HTERT RPE-1 (cell line): Measurements from ENCODE around the gene BEGAIN.

Source experiments
- in situ Hi-C: fragments of 300-500 bp; cut with MboI; formaldehyde crosslinking; loops from 4 replicates; pipeline ENCODE4 v1.14.3; 2020; ENCODE audit warnings: low sequenced_read_pairs

The BEGAIN gene, protein sequence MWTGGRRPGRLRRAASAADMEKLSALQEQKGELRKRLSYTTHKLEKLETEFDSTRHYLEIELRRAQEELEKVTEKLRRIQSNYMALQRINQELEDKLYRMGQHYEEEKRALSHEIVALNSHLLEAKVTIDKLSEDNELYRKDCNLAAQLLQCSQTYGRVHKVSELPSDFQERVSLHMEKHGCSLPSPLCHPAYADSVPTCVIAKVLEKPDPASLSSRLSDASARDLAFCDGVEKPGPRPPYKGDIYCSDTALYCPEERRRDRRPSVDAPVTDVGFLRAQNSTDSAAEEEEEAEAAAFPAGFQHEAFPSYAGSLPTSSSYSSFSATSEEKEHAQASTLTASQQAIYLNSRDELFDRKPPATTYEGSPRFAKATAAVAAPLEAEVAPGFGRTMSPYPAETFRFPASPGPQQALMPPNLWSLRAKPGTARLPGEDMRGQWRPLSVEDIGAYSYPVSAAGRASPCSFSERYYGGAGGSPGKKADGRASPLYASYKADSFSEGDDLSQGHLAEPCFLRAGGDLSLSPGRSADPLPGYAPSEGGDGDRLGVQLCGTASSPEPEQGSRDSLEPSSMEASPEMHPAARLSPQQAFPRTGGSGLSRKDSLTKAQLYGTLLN

GRCh38 chr14:100587086-100587762 is at the start of gene BEGAIN:
BEGAIN (minus strand) TSS chr14:100587417; CDS start chr14:100587290, 127 bp downstream.
- in situ Hi-C loops = no loop called here

DNA sequence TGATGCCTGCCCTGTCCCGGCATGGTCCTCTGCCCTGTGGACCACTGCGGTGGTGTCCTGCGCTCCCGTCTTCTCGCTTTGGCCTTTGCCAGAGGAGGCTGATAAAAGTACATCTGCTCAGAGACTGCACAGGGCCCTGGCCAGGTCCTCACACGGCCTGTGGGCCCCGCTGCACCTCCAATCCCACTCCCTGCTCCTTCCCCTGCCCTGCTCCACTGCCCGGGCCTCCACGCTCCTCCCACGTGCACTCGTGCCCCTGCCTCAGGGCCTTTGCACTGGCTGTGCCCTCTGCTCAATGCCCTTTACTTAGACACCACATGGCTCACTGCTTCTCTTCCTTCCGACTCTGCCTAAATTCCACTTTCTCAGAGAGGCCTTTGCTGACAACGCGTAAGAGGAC is 49.3 kb upstream of the BEGAIN start:
- in situ Hi-C loops = loop anchor here (25.0 kb wide), 1 partner anchor 224 kb away; no protein-coding TSS in a partner anchor

DNA sequence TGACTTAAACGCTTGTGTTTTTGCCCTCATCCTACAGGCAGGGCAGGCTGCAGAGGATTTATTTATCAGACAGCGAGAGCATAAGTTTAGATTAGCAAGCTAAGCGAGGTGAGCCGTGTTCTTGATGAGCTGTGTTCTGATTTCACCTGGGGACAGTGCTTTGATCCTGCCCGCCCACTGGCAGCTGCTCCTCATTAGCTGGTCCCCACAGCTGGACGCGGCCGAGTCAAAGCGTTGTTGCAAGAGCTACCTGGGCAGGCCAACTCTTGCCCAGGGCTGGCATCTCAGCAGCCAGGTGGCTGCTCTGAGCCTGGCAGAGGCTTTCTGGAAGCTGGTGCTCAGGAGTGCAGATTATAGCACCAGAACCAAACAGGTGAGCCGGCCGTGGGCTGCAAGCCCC is 46.8 kb upstream of the BEGAIN start:
- in situ Hi-C loops = loop anchor here (25.0 kb wide), 1 partner anchor 222 kb away; no protein-coding TSS in a partner anchor

DNA sequence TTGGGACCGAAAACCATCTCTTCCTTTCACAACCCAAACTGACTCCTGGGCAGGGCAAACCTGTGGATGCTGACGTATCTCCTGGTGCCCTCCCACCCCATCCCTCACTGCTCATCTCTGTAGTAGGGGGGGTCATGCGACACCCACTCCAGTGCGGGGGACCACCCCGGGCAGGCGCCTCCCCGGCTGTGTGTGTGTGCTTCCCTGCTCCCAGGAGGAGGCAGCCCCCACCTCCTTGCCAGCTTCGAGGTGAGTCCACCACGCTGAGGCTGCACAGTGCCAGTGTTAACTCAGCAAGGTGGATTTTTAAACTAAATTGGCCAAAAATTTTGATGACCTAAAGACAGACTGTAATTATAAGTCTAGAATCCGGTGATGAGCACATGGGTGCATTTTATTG is 46.2 kb upstream of the BEGAIN start:
- in situ Hi-C loops = loop anchor here (25.0 kb wide), 1 partner anchor 221 kb away; no protein-coding TSS in a partner anchor

DNA sequence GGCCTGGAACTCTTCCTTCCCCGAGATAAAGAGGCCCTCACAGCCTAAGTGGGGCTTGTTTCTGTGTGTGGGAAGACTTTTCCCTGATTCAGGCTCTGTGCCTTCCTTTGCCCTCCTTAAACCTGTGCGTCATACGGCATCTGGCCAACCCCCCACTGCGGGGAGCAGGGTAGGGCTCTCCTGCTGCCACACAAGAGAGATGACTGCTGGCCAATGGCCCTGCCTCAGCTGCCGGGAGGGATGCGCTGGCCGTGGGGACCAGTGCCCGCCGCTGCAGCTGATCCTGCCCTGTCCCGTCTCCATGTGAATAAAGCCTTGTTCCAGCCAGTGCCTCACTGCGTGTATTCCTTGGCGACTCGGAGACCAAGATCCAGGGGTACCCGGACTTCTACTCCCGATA is 42.5 kb upstream of the BEGAIN start:
- in situ Hi-C loops = loop anchor here (25.0 kb wide), 1 partner anchor 217 kb away; no protein-coding TSS in a partner anchor

DNA sequence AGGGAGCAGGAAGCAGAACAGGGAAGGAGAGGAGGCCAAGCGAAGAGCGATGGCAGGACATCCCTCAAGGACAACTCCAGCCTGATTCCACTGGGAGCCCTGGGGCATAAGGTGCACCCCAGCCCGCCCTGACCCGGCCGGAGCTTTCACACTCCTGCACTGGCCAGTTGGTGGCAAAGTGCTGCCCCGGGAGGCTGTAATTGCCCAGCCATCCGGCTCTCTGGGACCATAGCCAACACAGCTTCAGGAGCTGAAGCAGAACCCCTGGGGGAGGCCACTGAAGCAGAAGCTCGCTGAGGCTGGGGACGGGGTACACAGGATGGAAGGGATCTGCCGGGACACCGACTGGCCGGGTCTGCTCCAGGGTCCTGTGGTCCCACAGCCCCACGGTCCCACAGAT is 41.9 kb upstream of the BEGAIN start:
- in situ Hi-C loops = loop anchor here (25.0 kb wide), 1 partner anchor 217 kb away; no protein-coding TSS in a partner anchor

DNA sequence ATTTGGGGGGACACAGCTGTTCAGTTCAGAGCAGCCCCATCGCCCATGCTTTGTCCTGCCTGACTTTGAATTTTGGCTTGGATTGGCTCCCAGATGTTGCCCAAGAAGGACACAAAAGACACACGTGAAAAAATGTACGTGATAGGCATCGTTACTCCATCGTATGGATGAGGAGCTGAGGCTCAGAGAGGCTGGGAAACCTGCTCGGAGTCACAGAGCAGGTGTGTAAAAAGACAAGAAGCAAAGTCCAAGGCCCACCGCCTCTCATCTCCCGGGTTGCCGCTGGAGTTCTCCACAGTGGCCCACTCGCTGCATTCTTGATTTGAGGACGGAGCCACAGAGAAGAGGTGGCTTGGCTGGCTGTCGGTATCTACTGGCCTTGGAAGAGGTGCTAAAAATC is 41.0 kb upstream of the BEGAIN start:
- in situ Hi-C loops = loop anchor here (25.0 kb wide), 1 partner anchor 216 kb away; no protein-coding TSS in a partner anchor

- in situ Hi-C loops = loop anchor here (25.0 kb wide), 1 partner anchor 214 kb away; no protein-coding TSS in a partner anchor
Observed at GRCh38 chr14:100626614-100627013, 39.4 kb upstream of the BEGAIN start.

DNA sequence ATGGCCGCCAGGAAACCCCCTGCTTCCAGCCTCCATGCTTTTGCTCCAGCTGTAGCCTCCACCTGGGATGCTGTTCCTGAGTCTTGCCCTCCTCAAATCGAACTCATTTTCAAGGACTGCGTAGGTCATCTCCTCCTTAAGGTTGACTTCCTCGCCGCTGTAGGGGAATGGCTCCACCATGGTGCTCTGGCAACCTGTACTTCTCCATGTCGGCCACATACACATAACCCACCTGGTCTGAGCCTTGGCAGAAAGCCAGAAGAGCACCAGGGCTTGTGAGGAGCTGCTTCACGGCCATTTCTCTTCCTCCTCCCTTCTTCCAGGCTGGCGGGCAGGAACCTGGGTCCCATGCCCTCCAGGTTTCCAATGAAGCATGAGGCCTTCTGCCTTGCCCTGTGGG is 36.7 kb upstream of the BEGAIN start:
- in situ Hi-C loops = no loop called here

GRCh38 chr14:100623557-100623956 is 36.3 kb upstream of the BEGAIN start:
- in situ Hi-C loops = no loop called here

GRCh38 chr14:100622708-100623485 is 35.7 kb upstream of the BEGAIN start:
- in situ Hi-C loops = no loop called here

GRCh38 chr14:100622224-100622623 is 35.0 kb upstream of the BEGAIN start:
- in situ Hi-C loops = no loop called here

GRCh38 chr14:100621806-100622205 is 34.6 kb upstream of the BEGAIN start:
- in situ Hi-C loops = no loop called here

DNA sequence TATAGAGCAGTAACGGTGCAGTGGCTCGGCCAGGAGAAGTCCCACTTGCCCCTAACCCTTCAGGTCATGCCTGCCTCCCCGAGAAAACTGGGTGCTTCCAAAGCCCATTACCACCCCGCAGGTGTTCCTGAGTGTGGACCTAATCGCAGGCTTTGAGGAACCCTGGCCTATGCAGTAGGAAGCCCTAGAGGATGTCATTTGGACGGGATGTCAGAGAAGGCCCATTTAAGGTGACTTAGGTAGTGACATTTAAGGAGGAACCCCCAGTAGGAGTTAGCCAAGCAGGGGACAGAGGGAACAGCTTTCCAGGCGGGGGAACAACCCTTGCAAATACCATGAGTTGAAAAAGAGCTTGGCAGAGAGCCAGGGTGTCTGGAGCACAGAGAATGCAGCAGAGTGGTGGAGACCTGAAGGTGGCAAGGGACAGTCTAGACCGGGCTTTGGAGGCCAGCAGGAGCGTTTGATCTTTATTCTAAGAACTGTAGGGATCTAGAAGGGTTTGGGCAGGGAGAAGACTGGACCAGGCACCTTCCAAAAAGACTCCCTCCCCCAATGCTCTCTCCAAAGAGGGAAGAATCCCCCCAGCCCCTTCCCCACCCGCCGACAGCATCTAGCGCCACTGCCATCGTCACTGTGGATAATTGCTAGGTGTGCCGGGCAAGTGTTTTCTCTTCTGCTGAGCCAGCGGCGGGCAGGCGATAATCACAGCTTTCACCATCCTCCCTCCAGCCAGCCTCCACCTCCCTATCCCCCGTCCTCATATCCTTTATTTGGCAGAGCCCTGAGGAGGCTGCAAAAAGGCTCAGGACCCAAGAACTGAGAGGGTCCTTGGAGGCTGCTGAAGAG is 33.3 kb upstream of the BEGAIN start:
- in situ Hi-C loops = no loop called here

DNA sequence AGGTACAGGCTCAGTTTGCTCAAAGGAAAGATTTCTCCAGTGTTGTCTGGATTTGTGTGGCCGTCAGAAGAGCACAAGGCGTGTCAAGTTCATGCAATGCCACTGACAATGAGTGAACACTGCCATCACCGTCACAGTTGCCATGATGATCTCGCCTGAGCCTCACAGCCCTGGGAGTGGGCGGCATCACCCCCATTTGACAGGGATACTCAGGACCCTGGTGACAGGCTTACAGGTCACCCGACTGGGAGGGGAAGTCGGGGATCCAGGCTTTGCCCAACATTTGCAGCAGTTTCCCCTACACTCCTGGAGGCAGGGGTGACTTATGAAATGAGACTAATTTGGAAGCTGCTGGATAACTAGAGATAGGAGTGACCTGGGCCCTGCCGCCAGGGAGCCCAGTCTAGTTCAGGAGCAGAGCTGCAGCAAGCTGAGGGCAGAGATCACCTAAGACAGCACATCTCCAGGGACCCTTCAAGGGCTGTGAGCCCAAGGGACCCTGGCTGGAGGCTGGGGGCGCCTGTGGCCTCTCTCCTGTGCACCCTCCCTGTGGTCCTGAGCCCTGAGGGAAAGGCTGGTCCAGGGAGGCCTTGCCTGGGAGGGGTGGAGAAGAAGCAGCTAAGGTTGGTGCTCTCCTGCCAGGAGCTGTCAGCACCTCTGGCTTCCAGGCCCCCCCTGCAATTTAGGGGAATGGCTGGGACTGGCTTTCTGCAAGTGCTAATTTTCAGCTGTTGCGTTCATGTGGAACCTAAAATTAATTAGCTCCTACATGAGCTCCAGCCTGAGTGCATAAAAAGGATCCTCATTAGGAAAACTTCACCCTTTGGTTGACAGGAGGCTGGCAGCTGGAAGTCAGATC is 32.4 kb upstream of the BEGAIN start:
- in situ Hi-C loops = no loop called here

GRCh38 chr14:100618763-100619320 is 31.6 kb upstream of the BEGAIN start:
- in situ Hi-C loops = no loop called here

- in situ Hi-C loops = no loop called here
Observed at GRCh38 chr14:100618318-100618693, 31.1 kb upstream of the BEGAIN start.
